DMS79 treated with DMSO at 0.1 percent for 48 hours (cell line): ENCODE data around the gene AJM1.
A peak's percentile ranks its signal among the peaks of the same experiment; 100 is the strongest.
"Not testable (repeated sequence)": the region's sequence is repeated elsewhere in the genome, so short reads cannot be mapped to it uniquely, and the experiment has no call there.

Source experiments
- DNase-seq: peaks from one replicate; lab custom pipeline; 2025; lab: John Stamatoyannopoulos, UW

The AJM1 gene

DNA sequence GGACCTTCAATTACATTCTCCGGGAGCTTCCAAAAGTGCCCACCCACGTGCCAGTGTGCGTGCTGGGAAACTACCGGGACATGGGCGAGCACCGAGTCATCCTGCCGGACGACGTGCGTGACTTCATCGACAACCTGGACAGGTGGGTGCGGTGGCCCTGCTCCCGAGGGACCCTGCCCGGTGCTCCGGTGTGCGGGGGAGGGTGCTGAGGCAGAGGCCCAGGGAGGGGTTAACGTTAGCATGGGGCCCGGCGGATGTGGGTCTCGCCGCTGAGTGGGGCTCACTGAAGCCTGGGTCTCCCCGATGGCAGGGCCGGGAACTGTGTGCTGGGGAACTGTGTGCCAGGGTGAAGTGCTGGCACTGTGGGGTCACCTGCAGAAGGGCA lies 10.6 kb upstream of the AJM1 start:
- DNase-seq = no peak

DNA sequence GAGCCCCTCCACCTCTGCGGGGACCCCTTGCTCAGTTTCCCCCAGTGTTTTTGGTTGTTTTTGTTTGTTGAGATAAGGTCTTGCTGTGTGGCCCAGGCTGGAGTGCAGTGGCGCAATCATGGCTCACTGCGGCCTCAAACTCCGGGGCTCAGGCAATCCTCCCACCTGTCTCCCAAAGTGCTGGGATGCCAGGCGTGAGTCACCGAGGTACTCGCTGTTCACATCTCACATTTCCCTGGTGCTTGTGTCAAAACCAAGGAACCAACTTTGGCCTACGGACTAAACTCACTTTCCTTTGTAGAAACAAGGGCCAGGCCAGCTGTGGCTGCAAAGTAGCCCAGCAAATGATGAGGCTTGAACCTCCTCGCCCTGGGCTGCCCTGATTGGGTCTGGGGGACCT lies 9.7 kb upstream of the AJM1 start:
- no peak for DNase-seq

DNA sequence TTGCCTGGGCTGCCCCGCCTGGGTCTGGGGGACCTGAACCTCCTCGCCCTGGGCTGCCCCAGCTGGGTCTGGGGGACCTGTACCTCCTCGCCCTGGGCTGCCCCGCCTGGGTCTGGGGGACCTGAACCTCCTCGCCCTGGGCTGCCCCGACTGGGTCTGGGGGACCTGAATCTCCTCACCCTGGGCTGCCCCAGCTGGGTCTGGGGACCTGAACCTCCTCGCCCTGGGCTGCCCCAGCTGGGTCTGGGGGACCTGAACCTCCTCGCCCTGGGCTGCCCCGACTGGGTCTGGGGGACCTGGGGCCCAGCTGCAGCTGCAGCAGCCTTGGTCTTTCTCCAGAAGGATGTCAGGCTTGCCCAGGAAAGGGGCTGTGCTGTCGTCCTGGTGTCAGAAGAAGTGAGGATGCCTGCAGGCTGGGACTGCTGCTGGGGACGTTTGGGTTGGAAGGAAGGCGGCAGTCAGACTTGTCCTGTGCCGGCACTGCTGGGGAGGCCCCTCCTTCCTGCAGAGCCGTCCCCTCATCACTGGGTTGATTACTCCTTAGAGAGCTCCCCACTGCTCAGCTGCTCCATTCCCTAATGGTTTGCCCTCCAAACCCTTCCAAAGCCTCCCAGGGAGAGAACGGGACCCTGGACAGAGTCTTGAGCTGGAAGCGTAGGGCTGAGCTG lies 8.8 kb upstream of the AJM1 start:
- not testable (repeated sequence) for DNase-seq

DNA sequence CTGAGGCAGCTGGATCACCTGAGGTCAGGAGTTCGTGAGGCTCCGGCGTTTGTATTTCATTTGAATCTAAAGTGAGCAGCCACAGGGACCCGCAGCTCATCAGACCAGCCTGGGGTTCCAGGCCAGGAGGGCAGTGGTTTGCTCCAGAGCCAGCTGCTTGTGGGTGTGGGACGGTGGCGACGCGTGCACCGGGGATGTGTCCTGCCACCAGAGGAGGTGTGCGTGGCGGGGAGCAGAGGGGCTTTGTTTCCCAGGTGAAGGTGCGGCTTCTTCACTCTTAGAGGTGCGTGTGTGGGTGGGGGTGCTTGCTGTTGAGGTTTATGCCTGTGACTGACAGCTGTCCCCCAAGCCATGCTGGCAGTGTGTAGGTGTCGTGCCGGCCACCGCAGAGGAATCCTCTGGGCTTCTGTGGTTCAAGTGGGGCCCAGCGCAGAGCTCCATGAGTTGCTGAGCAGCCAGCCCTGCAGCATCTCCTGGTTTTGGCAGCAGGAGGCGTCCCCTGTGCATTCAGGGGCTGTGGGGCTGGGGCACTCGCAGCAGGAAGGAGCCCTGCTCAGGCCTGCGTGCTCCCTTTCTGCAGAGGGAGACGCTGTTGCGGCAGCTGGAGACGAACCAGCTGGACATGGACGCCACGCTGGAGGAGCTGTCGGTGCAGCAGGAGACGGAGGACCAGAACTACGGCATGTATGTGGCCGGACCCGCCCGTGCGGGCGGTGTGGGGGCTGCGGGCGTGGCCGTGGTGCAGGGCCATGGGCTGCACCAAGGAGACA lies 6.9 kb upstream of the AJM1 start:
- DNase-seq = no peak

DNA sequence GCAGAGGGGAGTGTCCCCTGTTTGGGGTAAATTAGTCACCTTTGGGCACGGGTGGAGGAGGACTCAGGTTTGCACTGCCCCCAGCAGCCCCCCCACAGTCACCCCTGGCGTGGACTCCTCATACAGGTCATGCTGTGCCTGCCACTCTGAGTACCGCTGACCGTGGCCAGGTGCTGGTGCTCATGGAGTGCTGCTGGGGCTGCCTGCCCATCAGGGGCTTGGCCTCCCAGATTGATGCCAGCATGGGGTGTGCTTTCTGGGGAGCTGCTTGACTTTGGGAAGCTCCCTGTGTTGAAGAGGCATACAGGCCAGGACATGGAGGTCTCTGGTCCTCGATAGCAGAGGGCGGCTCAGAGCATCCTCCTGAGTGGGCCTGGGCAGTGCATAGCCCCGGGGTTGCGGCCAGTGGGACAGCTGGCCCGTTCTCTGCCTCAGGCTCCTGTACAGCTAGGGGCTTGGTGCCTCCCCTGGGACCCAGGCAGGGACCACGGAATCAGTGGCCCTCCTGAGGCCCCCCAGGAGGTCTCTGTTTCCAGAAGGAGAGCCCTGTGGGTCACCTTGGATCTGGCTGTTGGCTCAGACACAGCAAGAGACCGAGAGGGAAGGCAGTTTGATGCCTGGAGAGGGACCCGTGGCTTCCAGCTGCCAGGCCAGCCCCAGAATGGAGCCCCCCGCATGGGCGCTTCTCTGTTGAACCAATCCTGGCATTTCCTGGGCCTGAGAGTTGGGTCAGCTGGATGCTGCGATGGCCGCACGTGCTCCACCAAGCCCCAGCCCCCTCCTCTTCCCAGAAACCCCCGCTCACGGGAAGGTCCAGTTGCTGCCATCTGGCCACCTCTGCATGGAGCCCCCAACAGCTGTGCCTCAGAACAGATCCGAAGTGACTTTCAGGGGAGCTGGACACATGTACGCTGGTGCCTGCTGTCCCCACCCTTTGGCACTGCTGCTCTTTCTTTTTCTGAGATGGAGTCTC lies 6.1 kb upstream of the AJM1 start:
- no peak for DNase-seq

DNA sequence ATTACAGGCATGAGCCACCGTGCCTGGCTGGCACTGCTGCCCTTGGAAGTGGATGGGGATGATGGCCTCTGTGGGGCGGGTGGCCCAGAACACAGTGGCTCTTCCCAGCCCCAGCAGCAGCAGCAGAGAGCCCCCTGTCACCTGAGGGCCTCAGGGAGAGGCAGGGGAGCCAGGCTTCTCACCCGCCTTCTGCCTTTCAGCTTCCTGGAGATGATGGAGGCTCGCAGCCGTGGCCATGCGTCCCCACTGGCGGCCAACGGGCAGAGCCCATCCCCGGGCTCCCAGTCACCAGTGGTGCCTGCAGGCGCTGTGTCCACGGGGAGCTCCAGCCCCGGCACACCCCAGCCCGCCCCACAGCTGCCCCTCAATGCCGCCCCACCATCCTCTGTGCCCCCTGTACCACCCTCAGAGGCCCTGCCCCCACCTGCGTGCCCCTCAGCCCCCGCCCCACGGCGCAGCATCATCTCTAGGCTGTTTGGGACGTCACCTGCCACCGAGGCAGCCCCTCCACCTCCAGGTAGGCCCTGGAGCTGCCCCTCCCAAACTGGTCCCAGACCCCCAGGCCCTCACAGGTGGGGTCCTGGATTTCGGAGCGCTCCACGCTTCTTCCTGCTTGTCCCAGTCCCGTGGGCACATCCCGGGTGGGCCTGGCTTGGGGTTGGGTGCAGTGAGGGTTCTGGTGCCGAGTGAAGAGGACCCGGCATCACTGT lies 5.0 kb upstream of the AJM1 start:
- DNase-seq = no peak

DNA sequence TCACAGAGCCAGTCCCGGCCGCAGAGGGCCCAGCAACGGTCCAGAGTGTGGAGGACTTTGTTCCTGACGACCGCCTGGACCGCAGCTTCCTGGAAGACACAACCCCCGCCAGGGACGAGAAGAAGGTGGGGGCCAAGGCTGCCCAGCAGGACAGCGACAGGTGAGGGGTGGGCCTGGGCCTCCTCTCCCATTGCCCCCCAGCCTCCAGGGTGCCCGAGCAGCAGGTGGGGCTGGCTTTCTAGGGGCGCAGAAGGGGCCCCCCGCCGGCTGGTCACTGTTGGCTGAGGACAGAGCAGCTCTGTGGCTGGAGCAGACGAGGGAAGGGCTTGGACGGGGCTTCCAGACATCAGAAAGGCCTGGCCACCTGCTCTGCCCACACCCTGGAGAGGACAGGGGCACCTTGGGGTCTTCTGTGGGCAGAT lies 4.4 kb upstream of the AJM1 start:
- DNase-seq = not testable (repeated sequence)

DNA sequence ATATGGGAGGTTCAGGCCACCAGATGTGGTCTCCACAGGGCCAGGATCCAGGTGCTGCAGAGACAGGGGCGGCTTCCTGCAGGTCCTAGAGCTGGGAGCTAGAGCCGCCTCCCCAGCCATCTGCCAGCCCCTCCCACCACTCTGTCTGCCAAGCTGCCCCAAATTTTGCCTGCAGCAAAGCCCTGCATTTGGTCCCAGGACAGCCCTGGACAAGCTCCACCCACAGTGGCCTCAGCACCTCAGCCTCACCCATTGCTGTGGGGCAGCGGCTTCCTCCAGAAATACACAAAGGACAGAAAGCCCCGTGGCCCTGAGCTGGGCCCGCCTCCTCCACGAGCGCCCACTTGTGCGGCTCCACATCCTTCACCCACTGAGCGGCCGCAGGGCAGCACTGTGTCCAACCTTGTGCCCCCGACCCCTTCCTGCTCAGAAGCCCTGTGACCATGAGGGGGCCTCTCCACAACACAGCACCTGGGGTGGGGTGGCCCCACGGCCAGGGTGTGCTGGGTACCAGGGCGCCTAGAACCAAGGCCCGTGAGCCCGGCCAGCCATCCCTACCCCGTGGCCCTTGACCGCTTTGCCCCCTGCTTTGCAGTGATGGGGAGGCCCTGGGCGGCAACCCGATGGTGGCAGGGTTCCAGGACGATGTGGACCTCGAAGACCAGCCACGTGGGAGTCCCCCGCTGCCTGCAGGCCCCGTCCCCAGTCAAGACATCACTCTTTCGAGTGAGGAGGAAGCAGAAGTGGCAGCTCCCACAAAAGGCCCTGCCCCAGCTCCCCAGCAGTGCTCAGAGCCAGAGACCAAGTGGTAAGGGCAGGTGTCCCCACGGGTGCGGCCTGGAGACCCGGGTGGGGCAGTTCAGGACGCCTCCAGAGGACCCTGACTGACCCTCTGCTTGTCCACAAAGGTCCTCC lies 3.7 kb upstream of the AJM1 start:
- DNase-seq = no peak

DNA sequence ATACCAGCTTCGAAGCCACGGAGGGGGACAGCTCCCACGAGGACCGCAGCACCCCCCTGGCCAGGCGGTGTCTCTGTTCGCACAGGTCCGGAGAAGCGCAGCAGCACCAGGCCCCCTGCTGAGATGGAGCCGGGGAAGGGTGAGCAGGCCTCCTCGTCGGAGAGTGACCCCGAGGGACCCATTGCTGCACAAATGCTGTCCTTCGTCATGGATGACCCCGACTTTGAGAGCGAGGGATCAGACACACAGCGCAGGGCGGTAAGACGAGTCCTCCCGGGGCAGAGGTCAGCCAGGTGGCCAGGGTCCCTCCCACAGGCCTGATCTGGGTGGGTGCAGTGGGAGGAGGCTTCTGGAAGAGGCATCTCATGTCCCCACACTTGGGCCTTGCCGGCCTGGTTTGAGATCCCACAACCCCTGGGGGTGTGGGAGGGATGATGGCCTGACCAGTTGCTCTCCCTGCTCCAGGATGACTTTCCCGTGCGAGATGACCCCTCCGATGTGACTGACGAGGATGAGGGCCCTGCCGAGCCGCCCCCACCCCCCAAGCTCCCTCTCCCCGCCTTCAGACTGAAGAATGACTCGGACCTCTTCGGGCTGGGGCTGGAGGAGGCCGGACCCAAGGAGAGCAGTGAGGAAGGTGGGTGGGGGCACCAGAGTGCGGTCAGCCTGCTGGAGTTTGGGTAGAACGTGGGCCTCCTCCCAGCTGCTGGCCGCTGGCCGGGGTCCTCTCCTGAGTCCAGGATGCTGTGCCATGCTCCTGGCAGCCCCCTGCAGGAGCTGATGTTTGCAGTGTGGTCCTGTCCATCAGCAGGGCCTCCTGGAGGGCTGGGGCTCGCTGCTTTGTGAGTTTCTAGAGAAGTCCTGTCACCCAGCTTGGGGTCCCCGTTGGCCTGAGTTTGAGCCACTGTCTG lies 2.8 kb upstream of the AJM1 start:
- DNase-seq = no peak

DNA sequence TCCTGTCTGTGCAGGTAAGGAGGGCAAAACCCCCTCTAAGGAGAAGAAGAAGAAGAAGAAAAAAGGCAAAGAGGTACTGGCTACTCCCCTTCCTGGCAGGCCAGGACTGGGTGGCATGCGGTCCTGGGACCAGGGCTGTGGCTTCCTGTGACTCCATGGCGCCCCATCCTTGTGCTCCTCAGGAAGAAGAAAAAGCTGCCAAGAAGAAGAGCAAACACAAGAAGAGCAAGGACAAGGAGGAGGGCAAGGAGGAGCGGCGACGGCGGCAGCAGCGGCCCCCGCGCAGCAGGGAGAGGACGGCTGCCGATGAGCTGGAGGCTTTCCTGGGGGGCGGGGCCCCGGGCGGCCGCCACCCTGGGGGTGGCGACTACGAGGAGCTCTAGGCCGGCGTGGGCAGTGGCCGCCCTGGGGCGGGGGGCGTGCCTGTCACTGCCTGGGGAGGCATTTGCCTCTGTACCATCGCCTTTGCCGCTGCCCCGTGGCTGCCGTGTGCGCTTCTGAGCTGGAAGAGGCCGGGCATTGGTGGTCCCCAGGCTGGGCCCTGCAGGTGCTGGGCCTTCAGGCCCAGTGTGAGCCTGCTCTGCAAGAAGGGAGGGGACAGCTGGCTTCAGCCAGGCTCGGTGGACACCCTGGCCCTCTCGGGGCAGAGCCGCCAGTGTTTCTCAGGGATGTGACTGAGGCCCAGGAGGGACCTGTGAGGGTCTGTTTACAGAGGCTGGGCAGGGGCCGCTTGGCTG lies 2.0 kb upstream of the AJM1 start:
- DNase-seq = no peak

DNA sequence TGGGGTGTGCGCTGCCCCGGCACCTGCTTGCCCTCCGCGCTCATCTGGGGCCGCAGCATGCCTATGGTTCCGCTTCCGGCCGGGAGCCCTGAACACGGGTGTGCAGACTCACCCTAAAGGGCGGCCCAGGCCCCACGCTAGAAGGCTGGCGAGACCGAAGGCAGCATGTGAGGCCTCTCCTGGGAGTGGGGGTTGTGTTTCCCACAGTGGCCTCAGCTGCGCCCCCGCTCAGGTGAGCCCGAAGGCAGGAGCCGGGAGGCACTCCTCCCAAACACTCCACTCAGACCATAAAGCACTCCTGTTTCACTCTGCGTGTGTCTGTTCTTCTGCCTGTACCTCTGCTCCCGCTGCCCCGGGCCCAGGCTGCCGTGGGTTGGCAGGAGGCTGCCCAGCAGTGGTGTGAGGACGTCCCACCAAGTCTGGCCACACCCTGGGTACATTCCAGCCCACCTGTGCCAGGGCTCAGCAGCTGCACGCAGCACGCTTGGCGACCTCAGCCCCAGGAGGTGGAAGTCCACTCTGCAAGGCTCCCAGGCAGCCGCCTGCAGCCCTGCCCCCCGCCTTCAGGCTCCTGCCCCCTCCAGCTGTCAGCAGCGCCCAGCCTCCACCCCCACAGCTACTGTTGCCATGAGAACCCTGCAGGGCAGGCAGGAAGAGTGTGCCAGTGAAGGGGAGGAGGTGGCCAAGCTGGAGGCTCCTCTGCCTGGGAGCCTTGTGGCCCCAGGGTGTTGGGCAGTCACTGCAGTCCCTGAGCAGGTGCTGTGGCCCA lies 1.2 kb upstream of the AJM1 start:
- DNase-seq = peak; percentile 71

DNA sequence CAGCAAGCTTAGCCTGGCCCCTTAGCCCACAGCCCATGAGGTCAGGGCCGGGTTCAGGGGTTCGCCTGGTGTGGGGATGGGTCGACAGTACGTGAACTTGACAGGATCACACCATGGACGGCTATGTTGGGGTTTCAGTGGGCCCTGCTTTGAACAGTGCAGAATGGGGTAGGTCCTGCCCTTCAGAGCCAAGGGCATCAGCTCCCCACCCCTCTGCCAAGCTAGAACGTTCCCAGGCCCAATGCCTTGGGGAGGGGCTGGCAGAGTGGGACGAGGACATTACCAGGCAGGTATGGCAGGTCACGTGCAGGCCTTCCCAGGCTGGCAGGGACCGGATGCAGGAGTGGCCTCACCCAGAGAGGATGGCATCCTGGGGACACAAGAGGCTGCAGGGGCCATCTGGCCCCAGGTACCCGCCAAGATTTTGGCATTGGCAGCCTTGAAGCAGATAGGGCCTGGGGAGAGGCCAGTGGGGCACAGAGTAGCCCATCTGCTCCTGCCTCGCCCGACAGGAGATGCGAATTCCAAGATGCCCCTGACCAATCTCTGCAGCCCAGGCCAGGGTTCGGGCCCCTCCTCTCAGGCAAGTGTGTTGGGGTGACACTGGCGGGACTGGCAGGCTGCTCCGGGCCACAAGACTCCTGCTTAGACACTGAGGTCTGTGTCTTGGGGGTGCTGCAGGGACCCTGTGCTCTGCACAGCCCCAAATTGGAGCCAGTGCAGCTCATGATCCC lies 465 bp upstream of the AJM1 start:
- DNase-seq = peak; percentile 43

DNA sequence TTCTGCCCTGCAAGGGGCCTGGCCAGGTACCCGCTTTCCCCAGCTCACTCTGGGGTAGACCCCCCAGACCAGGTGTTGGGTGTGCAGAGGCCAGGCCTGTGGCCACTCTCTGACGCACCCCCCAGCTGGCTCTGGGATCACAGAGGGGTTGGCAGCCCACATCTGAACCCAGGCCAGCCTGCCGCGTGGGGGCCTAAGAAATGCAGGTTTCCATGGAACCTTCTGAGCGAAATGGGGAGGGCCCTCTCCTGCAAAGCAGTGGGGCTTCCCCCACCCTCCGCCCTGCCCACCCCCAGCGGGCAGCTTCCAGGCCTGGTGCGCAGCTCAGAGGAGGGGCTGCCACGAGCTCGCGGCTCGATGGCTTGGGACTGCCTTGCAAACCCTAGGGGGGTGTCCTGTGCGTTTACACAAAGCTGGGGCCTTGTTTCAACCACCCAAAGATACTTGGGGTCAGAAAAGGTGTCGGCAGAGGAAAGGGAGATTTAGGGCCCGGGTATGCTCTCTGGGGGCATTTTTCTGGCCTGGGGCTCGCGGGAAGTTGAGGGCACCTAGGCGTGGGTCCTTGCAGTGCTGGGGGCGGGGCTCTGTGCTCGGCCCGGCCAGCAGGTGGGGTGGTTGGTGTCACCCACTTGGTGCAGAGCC lies 1.0 kb downstream of the AJM1 start:
- not testable (repeated sequence) for DNase-seq

DNA sequence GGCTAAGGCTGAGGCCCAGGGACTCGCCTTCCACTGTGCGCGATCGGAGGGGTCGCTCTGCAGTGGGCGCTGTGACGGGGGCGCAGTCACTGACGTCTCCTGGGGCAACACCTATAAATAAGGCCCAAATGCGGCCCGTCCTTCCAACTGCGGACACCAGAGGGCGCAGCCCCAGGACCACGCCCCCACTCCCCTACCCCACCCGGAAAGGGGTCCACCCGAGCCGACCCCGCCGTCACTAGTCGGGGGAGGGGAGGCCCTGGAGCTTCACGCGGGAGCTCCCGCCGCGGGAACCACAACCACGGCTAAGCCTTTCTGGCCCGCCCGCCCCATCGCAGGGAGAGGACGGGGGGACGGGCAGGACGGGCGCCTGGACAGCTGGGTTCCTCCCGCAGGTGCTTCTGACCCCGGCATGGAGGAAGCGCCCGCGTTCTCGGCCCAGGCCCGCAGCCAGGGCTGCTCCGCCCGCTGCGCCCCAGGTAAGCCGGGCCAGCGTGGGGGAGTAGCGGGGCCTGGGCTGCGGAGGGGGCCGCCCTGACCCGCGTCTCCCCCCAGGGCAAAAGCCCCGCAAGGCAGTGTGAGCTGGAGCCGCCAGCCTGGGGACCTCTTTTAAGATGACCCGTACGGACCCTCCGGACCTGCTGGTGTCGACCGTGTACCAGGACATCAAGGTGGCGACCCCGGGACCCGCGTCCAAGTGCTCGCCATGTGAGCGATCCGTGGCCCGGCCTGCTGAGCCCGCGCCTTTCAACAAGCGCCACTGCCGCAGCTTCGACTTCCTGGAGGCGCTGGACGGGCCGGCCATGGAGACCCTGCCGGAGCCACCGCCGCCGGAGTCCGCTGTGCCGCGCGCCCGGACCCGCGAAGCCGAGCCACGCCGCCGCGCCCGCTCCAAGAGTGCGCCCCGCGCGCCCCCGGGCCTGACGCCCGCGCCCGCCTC lies 1.8 kb downstream of the AJM1 start:
- DNase-seq = not testable (repeated sequence)

DNA sequence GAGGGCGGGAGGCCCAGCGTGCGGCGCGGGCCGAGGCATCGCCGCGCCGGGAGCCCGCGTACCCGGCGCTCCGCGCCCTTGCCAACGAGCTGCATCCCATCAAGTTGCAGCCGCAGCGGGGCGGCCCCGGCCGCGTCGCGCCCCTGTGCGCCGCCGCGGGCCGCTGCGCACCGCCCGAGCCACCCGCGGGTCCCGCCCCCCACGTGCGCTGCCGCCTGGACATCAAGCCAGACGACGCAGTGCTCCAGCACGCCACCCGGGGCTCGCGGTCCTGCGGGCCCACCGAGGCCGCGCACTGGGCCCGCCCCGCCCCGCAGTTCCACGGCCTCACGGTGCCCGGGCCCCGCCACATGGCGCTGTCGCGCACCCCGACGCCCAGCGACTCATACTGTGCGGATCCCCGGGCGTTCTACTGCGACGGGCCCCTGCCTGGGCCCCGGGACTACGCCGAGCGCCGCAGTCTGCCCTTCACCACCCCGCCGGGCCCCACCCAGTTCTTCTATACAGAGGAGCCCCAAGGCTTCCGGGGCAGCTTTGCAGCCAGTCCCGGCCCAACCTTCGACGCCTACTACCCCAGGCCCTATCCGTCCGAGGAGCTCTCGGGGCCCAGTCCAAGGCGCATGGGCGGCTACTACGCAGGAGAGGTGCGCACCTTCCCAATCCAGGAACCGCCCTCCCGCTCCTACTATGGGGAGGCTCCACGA lies 2.6 kb downstream of the AJM1 start:
- no peak for DNase-seq
